ENCODE results near the gene CBFA2T3.
"Not testable (repeated sequence)": the region's sequence is repeated elsewhere in the genome, so short reads cannot be mapped to it uniquely, and the experiment has no call there.

Gene CBFA2T3

GRCh38 chr16:88896238-88897070 lies 80.6 kb downstream of the CBFA2T3 start:
- no peak overlapping the region for H3K9ac ChIP-seq (ENCODE audit: insufficient read length)
- no peaks in the 10 kb centered on the region for H3K9me3 ChIP-seq (ENCODE audit: low read depth, low read length)
- H3K4me3 ChIP-seq, result no peak overlapping the region
- no peak for TF ChIP-seq POLR2AphosphoS5 (IDR thresholded peaks at IDR 0.05; ENCODE audit: borderline replicate concordance, low read depth, low read length)
- TF ChIP-seq EZH2 (IDR thresholded peaks at IDR 0.05), result no peak
- no peak for TF ChIP-seq FOXP2 (optimal IDR thresholded peaks at IDR 0.05; ENCODE audit: control extremely low read depth, extremely low read length, insufficient read depth)
- H3K27ac ChIP-seq, result no peak overlapping the region
- H3K36me3 ChIP-seq (ENCODE audit: insufficient read depth, low read length), result no peaks in the 10 kb centered on the region
- no peak for DNase-seq (ENCODE audit: low read depth, low spot score)

- DNase-seq (ENCODE audit: low read depth, low spot score), result no peak
- Histone ChIP-seq H3K4me3 (no peak overlapping the region), H3K9me3 (ENCODE audit: low read depth, low read length) (no peaks in the 10 kb centered on the region), H3K9ac (ENCODE audit: insufficient read length) (no peak overlapping the region), H3K27ac (no peak overlapping the region), H3K36me3 (ENCODE audit: insufficient read depth, low read length) (no peaks in the 10 kb centered on the region)
- TF ChIP-seq EZH2 (IDR thresholded peaks at IDR 0.05) (no peak), FOXP2 (optimal IDR thresholded peaks at IDR 0.05; ENCODE audit: control extremely low read depth, extremely low read length, insufficient read depth) (no peak), POLR2AphosphoS5 (IDR thresholded peaks at IDR 0.05; ENCODE audit: borderline replicate concordance, low read depth, low read length) (no peak)
Observed at GRCh38 chr16:88895335-88895734, 81.7 kb downstream of the CBFA2T3 start.

- Histone ChIP-seq H3K9ac (ENCODE audit: insufficient read length) (no peak overlapping the region), H3K9me3 (ENCODE audit: low read depth, low read length) (no peaks in the 10 kb centered on the region), H3K36me3 (ENCODE audit: insufficient read depth, low read length) (no peaks in the 10 kb centered on the region), H3K27ac (no peak overlapping the region), H3K4me3 (no peak overlapping the region)
- TF ChIP-seq POLR2AphosphoS5 (IDR thresholded peaks at IDR 0.05; ENCODE audit: borderline replicate concordance, low read depth, low read length), result no peak
- TF ChIP-seq EZH2 (IDR thresholded peaks at IDR 0.05), result no peak
- TF ChIP-seq FOXP2 (optimal IDR thresholded peaks at IDR 0.05; ENCODE audit: control extremely low read depth, extremely low read length, insufficient read depth), result no peak
- no peak for DNase-seq (ENCODE audit: low read depth, low spot score)
Observed at GRCh38 chr16:88894681-88895300, 82.2 kb downstream of the CBFA2T3 start.

DNA sequence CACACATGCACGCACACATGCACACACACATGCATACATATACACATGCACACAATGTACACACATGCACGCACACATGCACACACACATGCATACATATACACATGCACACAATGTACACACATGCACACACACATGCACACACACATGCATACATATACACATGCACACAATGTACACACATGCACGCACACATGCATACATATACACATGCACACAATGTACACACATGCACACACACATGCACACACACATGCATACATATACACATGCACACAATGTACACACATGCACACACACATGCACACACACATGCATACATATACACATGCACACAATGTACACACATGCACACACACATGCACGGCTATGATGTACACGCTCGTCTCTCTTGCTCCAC lies 82.7 kb downstream of the CBFA2T3 start:
- H3K27ac ChIP-seq; DNase-seq (ENCODE audit: low read depth, low spot score); H3K36me3 ChIP-seq (ENCODE audit: insufficient read depth, low read length); H3K9me3 ChIP-seq (ENCODE audit: low read depth, low read length); H3K4me3 ChIP-seq; H3K9ac ChIP-seq (ENCODE audit: insufficient read length): not testable (repeated sequence)

- Histone ChIP-seq H3K4me3 (no peak overlapping the region), H3K36me3 (ENCODE audit: insufficient read depth, low read length) (no peaks in the 10 kb centered on the region), H3K9me3 (ENCODE audit: low read depth, low read length) (no peaks in the 10 kb centered on the region), H3K27ac (no peak overlapping the region), H3K9ac (ENCODE audit: insufficient read length) (no peak overlapping the region)
- TF ChIP-seq POLR2AphosphoS5 (IDR thresholded peaks at IDR 0.05; ENCODE audit: borderline replicate concordance, low read depth, low read length) (no peak), FOXP2 (optimal IDR thresholded peaks at IDR 0.05; ENCODE audit: control extremely low read depth, extremely low read length, insufficient read depth) (no peak), EZH2 (IDR thresholded peaks at IDR 0.05) (no peak)
- no peak for DNase-seq (ENCODE audit: low read depth, low spot score)
Observed at GRCh38 chr16:88893127-88893968, 83.7 kb downstream of the CBFA2T3 start.

DNA sequence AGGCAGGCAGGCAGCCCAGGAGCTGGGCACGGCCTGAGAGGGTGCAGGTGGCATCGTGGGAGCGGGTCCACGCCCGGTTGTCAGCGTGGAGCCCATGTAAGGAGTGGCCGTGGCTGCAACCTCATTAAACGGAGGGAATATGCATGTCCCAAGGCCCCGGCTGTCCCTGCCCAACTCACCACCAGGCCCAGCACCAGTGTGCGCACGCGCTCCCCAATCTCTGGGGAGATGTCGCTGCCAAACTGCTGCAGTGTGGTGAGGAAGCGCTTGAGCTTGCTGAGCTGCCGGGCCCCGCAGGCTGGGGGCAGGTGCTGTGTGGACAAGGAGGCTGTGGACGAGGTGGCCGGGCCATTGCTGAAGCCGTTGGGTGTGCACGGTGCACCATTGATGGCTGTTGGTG lies 84.9 kb downstream of the CBFA2T3 start:
- TF ChIP-seq EZH2 (IDR thresholded peaks at IDR 0.05) (no peak), POLR2AphosphoS5 (IDR thresholded peaks at IDR 0.05; ENCODE audit: borderline replicate concordance, low read depth, low read length) (no peak), FOXP2 (optimal IDR thresholded peaks at IDR 0.05; ENCODE audit: control extremely low read depth, extremely low read length, insufficient read depth) (no peak)
- Histone ChIP-seq H3K27ac (no peak overlapping the region), H3K9me3 (ENCODE audit: low read depth, low read length) (no peaks in the 10 kb centered on the region), H3K9ac (ENCODE audit: insufficient read length) (no peak overlapping the region), H3K4me3 (no peak overlapping the region), H3K36me3 (ENCODE audit: insufficient read depth, low read length) (no peaks in the 10 kb centered on the region)
- DNase-seq (ENCODE audit: low read depth, low spot score), result no peak

DNA sequence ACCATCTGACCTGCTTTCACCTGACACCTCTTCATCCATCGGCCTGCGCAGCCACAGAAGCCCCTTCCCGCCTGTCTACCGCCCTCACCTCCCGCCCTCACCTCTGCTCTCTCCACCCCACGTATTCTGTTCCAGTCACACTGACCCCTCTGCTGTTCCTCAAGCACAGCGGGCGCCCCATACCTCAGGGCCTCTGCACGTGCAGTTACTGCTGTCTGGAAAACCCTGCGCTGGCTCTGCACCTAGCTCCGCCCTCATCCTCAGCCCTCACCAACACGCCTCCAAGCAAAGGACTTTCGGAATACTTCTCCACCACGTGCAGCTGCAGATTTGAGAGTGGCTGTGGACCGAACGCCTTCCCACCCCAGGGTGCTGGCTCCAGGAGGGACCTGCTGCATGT lies 85.9 kb downstream of the CBFA2T3 start:
- DNase-seq (ENCODE audit: low read depth, low spot score), result no peak
- Histone ChIP-seq H3K4me3 (no peak overlapping the region), H3K27ac (no peak overlapping the region), H3K9ac (ENCODE audit: insufficient read length) (no peak overlapping the region), H3K9me3 (ENCODE audit: low read depth, low read length) (no peaks in the 10 kb centered on the region), H3K36me3 (ENCODE audit: insufficient read depth, low read length) (no peaks in the 10 kb centered on the region)
- TF ChIP-seq EZH2 (IDR thresholded peaks at IDR 0.05), result no peak

DNA sequence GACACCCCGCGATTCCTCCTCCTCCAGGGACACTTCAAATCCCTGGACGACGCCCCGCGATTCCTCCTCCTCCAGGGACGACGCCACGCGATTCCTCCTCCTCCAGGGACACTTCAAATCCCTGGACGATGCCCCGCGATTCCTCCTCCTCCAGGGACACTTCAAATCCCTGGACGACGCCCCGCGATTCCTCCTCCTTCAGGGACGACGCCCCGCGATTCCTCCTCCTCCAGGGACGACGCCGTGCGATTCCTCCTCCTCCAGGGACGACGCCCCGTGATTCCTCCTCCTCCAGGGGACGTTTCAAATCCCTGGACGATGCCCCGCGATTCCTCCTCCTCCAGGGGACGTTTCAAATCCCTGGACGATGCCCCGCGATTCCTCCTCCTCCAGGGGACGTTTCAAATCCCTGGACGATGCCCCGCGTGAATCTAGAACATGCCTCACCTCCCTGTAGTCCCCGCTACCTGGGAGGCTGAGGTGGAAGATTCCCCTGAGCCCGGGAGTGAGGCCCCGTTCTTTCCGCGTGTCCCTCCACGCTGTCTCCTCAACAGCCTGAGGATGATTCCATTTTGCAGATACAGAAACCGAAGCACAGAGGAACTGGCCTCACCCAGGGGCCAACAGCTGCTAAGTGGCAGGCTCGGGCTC lies 87.2 kb downstream of the CBFA2T3 start:
- not testable (repeated sequence) for H3K9ac ChIP-seq (ENCODE audit: insufficient read length); H3K27ac ChIP-seq; H3K4me3 ChIP-seq; H3K9me3 ChIP-seq (ENCODE audit: low read depth, low read length); DNase-seq (ENCODE audit: low read depth, low spot score); H3K36me3 ChIP-seq (ENCODE audit: insufficient read depth, low read length)
